Fibroblast of lung (primary cell): ENCODE results near the gene HCRTR2. TPM values are rescaled to one million over a fixed set of nuclear protein-coding genes. Genes with fewer than 3 reads are reported as not detected.

Experiments used
- DNase-seq, 2 donors: peaks; one replicate each; pipeline versions ENCODE4 v3.0.0 to v3.0.0-alpha.2; 2010; ENCODE audit warnings: low read depth in 2 of 2
- H2AFZ ChIP-seq: 2 replicates; pipeline ENCODE4 v1.5.1; 2012; ENCODE audit warnings: low read length, control low read depth, inconsistent platforms
- H3K27ac ChIP-seq: 2 replicates; pipeline ENCODE4 v1.5.1; 2011; ENCODE audit warnings: low read length, control low read depth; ENCODE audit not compliant: insufficient read depth
- H3K27me3 ChIP-seq: 2 replicates; pipeline ENCODE4 v1.5.1; 2011; ENCODE audit warnings: mild to moderate bottlenecking, low read length; ENCODE audit not compliant: control insufficient read depth, insufficient read depth
- H3K36me3 ChIP-seq: 2 replicates; pipeline ENCODE4 v1.5.1; 2011; ENCODE audit warnings: low read length; ENCODE audit not compliant: control insufficient read depth, insufficient read depth
- H3K4me1 ChIP-seq: 2 replicates; pipeline ENCODE4 v1.5.1; 2011; ENCODE audit warnings: low read length; ENCODE audit not compliant: control insufficient read depth, insufficient read depth; ENCODE audit errors: extremely low read depth
- H3K4me2 ChIP-seq: 2 replicates; pipeline ENCODE4 v1.5.1; 2011; ENCODE audit warnings: low read length, control low read depth; ENCODE audit not compliant: insufficient read depth; ENCODE audit errors: extremely low read depth
- H3K4me3 ChIP-seq, 4 experiments: fragments of 200-600 bp in 1 of 4; sonication (generic) in 1 of 4; replicated peaks in 1 of 4; 2 replicates each; pipeline ENCODE4 v1.5.1; 2011 to 2016; ENCODE audit warnings: low read length in 4 of 4, low read depth in 3 of 4, mild to moderate bottlenecking in 3 of 4, control low read depth in 2 of 4, inconsistent platforms in 1 of 4, mixed read lengths in 1 of 4; ENCODE audit not compliant: insufficient read depth in 1 of 4; ENCODE audit errors: control extremely low read depth in 1 of 4
- H3K79me2 ChIP-seq: 2 replicates; pipeline ENCODE4 v1.5.1; 2012; ENCODE audit warnings: mild to moderate bottlenecking, low read length, inconsistent platforms; ENCODE audit not compliant: control insufficient read depth, insufficient read depth
- H3K9ac ChIP-seq: 2 replicates; pipeline ENCODE4 v1.5.1; 2011; ENCODE audit warnings: mild to moderate bottlenecking, low read length, control low read depth; ENCODE audit not compliant: insufficient read depth
- H3K9me3 ChIP-seq: 2 replicates; pipeline ENCODE4 v1.5.1; 2012; ENCODE audit warnings: low read depth, low read length; ENCODE audit not compliant: control insufficient read depth, insufficient read depth
- H4K20me1 ChIP-seq: 2 replicates; pipeline ENCODE4 v1.5.1; 2011; ENCODE audit warnings: low read length; ENCODE audit not compliant: control insufficient read depth, insufficient read depth; ENCODE audit errors: extremely low read depth
- EZH2 ChIP-seq: IDR thresholded peaks from 2 replicates; pipeline ENCODE4 v1.5.1; 2012; ENCODE audit warnings: low read length, control low read depth, mild to moderate bottlenecking; ENCODE audit errors: missing control alignments
- polyA plus RNA-seq, 2 donors: library from polyadenylated mRNA; depleted of rRNA in 1 of 2; stranded (reverse) in 1 of 2; unstranded in 1 of 2; fragments of >200 nt; gene quantifications; 2 replicates each; pipeline ENCODE4 v1.2.1, GENCODE V29; 2011 to 2012; ENCODE audit warnings: missing spikeins in 1 of 2
- total RNA-seq: library from RNA; depleted of rRNA; stranded (reverse); fragments of >200 nt; gene quantifications from 2 replicates; pipeline ENCODE4 v1.2.1, GENCODE V29; 2014
- TF ChIP-seq, protein P1 (sequence below), 2 donors: IDR thresholded peaks in 1 of 2; conservative IDR thresholded peaks in 1 of 2; 1 replicate in 1 of 2; 2 replicates in 1 of 2; pipeline ENCODE4 v1.5.1; 2011 to 2012; ENCODE audit warnings: low read length in 2 of 2, control low read depth in 1 of 2, inconsistent platforms in 1 of 2, low read depth in 1 of 2, mild to moderate bottlenecking in 1 of 2

The HCRTR2 gene
- total and polyA plus RNA-seq, 2 donors (not counting 1 experiment from before 2014, with no cell fraction given) = not detected

- Histone ChIP-seq H3K79me2 (no peaks in the 10 kb centered on the region), H3K9ac (no peak overlapping the region), H4K20me1 (no peaks in the 10 kb centered on the region), H3K27ac (no peak overlapping the region), H3K36me3 (no peaks in the 10 kb centered on the region), H3K27me3 (no peaks in the 10 kb centered on the region), H3K9me3 (no peaks in the 10 kb centered on the region), H3K4me3 (no peak overlapping the region), H2AFZ (no peak overlapping the region), H3K4me2 (no peak overlapping the region), H3K4me1 (no peaks in the 10 kb centered on the region)
- TF ChIP-seq EZH2 = no peak
- TF ChIP-seq, protein P1, sequence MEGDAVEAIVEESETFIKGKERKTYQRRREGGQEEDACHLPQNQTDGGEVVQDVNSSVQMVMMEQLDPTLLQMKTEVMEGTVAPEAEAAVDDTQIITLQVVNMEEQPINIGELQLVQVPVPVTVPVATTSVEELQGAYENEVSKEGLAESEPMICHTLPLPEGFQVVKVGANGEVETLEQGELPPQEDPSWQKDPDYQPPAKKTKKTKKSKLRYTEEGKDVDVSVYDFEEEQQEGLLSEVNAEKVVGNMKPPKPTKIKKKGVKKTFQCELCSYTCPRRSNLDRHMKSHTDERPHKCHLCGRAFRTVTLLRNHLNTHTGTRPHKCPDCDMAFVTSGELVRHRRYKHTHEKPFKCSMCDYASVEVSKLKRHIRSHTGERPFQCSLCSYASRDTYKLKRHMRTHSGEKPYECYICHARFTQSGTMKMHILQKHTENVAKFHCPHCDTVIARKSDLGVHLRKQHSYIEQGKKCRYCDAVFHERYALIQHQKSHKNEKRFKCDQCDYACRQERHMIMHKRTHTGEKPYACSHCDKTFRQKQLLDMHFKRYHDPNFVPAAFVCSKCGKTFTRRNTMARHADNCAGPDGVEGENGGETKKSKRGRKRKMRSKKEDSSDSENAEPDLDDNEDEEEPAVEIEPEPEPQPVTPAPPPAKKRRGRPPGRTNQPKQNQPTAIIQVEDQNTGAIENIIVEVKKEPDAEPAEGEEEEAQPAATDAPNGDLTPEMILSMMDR (conservative IDR thresholded peaks at IDR 0.05 in 1 of 2, IDR thresholded peaks at IDR 0.05 in 1 of 2; ENCODE audit: low read depth in 1 of 2, low read length in 2 of 2) = no peak
- DNase-seq = no peak
Observed at GRCh38 chr6:55319961-55320695, 145.8 kb downstream of the HCRTR2 start.

DNA sequence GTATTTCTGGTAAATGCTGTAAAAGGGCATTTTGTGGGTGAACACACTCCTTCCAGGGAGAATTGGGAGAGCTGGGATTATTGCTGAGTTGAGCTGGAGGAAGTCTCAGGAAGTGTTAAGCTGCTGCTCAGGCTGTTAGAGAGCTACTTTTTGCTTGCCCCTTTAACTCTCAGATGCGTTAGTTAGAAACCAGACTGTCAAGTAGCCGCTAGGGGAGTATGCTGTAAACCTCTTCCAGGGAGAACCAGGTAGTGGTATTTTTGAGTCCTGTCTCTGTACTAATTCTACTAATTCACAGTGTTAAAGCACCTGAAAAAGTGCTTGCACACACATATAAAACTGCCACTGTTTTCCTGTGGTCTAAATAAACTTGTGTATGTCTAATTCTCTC lies 146.4 kb downstream of the HCRTR2 start:
- DNase-seq = no peak
- no peak overlapping the region for H3K9ac ChIP-seq
- H3K4me1 ChIP-seq = no peaks in the 10 kb centered on the region
- TF ChIP-seq, protein P1 (conservative IDR thresholded peaks at IDR 0.05 in 1 of 2, IDR thresholded peaks at IDR 0.05 in 1 of 2; ENCODE audit: low read depth in 1 of 2, low read length in 2 of 2) = no peak
- no peak for TF ChIP-seq EZH2
- H2AFZ ChIP-seq = no peak overlapping the region
- H3K4me2 ChIP-seq = no peak overlapping the region
- no peaks in the 10 kb centered on the region for H3K27me3 ChIP-seq
- H3K27ac ChIP-seq = no peak overlapping the region
- H3K79me2 ChIP-seq = no peaks in the 10 kb centered on the region
- H3K9me3 ChIP-seq = no peaks in the 10 kb centered on the region
- no peak overlapping the region for H3K4me3 ChIP-seq
- no peaks in the 10 kb centered on the region for H3K36me3 ChIP-seq
- no peaks in the 10 kb centered on the region for H4K20me1 ChIP-seq

DNA sequence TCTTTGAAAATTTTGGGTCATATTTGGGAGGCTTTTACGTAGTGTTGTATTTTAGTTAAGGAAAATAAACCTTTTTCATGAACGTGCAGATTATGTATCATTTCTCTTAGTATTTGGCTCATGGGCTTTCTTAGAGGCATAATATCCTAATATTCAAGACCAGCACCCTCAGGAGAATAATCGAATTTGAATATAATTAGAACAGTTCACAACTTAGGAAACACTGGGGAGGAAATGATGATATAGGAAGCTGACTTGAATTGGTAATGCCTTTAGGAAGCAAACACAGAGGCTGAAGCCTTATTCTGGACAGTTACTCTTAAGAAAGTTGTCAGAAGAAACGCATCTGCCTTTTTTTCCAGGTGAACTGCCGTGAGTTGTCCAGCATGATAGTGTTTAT lies 152.9 kb downstream of the HCRTR2 start, which contains the start of gene GFRAL:
TSS of gene GFRAL (plus strand) at position 301 of the 400 bp plus-strand sequence. CDS start at position 387, 86 bp downstream.
- TF ChIP-seq, protein P1 (conservative IDR thresholded peaks at IDR 0.05 in 1 of 2, IDR thresholded peaks at IDR 0.05 in 1 of 2; ENCODE audit: low read depth in 1 of 2, low read length in 2 of 2) = no peak
- no peak for TF ChIP-seq EZH2
- no peak within 1 kb of the TSS for H3K27ac ChIP-seq
- H2AFZ ChIP-seq = no peak within 1 kb of the TSS
- no peaks in the 10 kb centered on the region for H4K20me1 ChIP-seq
- H3K27me3 ChIP-seq = no peaks in the 10 kb centered on the region
- H3K79me2 ChIP-seq = no peaks in the 10 kb centered on the region
- no peak within 1 kb of the TSS for H3K4me2 ChIP-seq
- no peaks in the 10 kb centered on the region for H3K36me3 ChIP-seq
- H3K9ac ChIP-seq = no peak within 1 kb of the TSS
- no peak within 1 kb of the TSS for H3K4me3 ChIP-seq
- H3K4me1 ChIP-seq = no peaks in the 10 kb centered on the region
- H3K9me3 ChIP-seq = no peaks in the 10 kb centered on the region
- DNase-seq = no peak

Other genes starting within 250 kb of the HCRTR2 start
- gene GFRAL, start 153.0 kb downstream of the HCRTR2 start, total RNA-seq = not detected in 2 replicates
- gene GFRAL, start 153.0 kb downstream of the HCRTR2 start, polyA plus RNA-seq = not detected in 2 replicates